SU-DHL-6 (cell line): Measurements from ENCODE around the gene SRSF11.

Source experiments
- CTCF ChIP-seq: fragments of 200-600 bp; sonication (generic); IDR thresholded peaks from one replicate; pipeline ENCODE4 v1.5.1; 2017; ENCODE audit warnings: antibody characterized with exemption, mild to moderate bottlenecking, low read length, moderate library complexity; ENCODE audit not compliant: insufficient read depth, poor library complexity, severe bottlenecking
- EZH2phosphoT487 ChIP-seq: fragments of 200-600 bp; sonication (generic), shearing (Covaris generic); conservative IDR thresholded peaks from 2 replicates; pipeline ENCODE4 v1.6.1; 2018; ENCODE audit warnings: mild to moderate bottlenecking, antibody characterized with exemption, low read length, moderate library complexity, mixed read lengths

- TF ChIP-seq EZH2phosphoT487 = no peak
- TF ChIP-seq CTCF = no peak
Observed at GRCh38 chr1:70265946-70266345, 44.8 kb downstream of the SRSF11 start.
